HG02759 (cell line): ENCODE results near the gene SPOCK3.

Experiments
- ATAC-seq: cut with Tn5 transposase; IDR thresholded peaks from one replicate; pipeline ENCODE4 v1.9.1; 2021; ENCODE audit warnings: mild to moderate bottlenecking, moderate library complexity; ENCODE audit not compliant: unreplicated experiment

The SPOCK3 gene

GRCh38 chr4:167177925-167178324 is 56.4 kb downstream of the SPOCK3 start:
- no peak for ATAC-seq

GRCh38 chr4:167176723-167177367 is 57.4 kb downstream of the SPOCK3 start:
- no peak for ATAC-seq

- ATAC-seq = no peak
Measured at GRCh38 chr4:167171928-167172327, 62.4 kb downstream of the SPOCK3 start.

GRCh38 chr4:167168611-167169010 is 65.7 kb downstream of the SPOCK3 start:
- no peak for ATAC-seq

- ATAC-seq = no peak
Measured at GRCh38 chr4:167150587-167150986, 83.7 kb downstream of the SPOCK3 start.

- no peak for ATAC-seq
Measured at GRCh38 chr4:167144605-167145004, 89.7 kb downstream of the SPOCK3 start.

- no peak for ATAC-seq
Measured at GRCh38 chr4:167143018-167143417, 91.3 kb downstream of the SPOCK3 start.

GRCh38 chr4:167136270-167136669 is 98.0 kb downstream of the SPOCK3 start:
- ATAC-seq = no peak

- ATAC-seq = no peak
Measured at GRCh38 chr4:167129146-167129545, 105.1 kb downstream of the SPOCK3 start.

GRCh38 chr4:167119392-167119791 is 114.9 kb downstream of the SPOCK3 start:
- no peak for ATAC-seq

- no peak for ATAC-seq
Measured at GRCh38 chr4:167117273-167117672, 117.0 kb downstream of the SPOCK3 start.

- ATAC-seq = peak; percentile 61
Measured at GRCh38 chr4:167114416-167114971, 119.8 kb downstream of the SPOCK3 start.

- no peak for ATAC-seq
Measured at GRCh38 chr4:167111622-167112021, 122.7 kb downstream of the SPOCK3 start.

- ATAC-seq = no peak
Measured at GRCh38 chr4:167111092-167111491, 123.2 kb downstream of the SPOCK3 start.

- ATAC-seq = no peak
Measured at GRCh38 chr4:167109859-167110258, 124.4 kb downstream of the SPOCK3 start.

- no peak for ATAC-seq
Measured at GRCh38 chr4:167105857-167106256, 128.4 kb downstream of the SPOCK3 start.

- no peak for ATAC-seq
Measured at GRCh38 chr4:167102475-167102874, 131.8 kb downstream of the SPOCK3 start.

GRCh38 chr4:167101035-167101434 is 133.3 kb downstream of the SPOCK3 start:
- ATAC-seq = no peak

GRCh38 chr4:167100120-167100519 is 134.2 kb downstream of the SPOCK3 start:
- ATAC-seq = no peak

GRCh38 chr4:167088115-167088514 is 146.2 kb downstream of the SPOCK3 start:
- ATAC-seq = peak; percentile 84

GRCh38 chr4:167084321-167084720 is 150.0 kb downstream of the SPOCK3 start:
- ATAC-seq = no peak

- ATAC-seq = no peak
Measured at GRCh38 chr4:167079762-167080161, 154.5 kb downstream of the SPOCK3 start.

GRCh38 chr4:167052631-167053091 is 181.6 kb downstream of the SPOCK3 start:
- peak; percentile 39 for ATAC-seq
